Stimulated activated CD4-positive, alpha-beta T cell treated with anti-CD3 and anti-CD28 coated beads, Interleukin-2, amount 100 ng/mL, for 48 hours (primary cell): ENCODE measurements around the gene CCL14.

ENCODE experiments used
- DNase-seq, 2 donors: peaks; one replicate each; pipeline ENCODE4 v3.0.0-alpha.2; 2020

CCL14 gene

DNA sequence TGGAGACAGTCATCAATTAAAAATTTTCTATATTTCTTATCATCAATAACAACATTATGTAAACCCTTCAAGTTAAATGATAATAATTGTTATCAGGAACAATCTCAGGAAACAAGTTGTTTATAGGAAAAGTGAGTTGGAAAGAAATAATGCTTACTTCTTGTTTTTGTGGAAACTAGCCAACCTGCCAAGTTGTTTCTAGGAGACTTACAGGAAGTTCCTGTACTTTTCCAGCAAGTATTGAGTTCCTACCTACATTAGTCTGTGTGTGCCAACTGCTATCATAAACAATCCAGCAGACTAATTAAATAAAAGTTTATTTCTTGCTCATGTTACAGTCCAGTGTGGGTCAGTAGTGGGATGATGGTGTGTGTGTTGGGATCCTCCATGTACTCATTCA, 1.6 kb upstream of the CCL14 start:
- DNase-seq, result no peak

DNA sequence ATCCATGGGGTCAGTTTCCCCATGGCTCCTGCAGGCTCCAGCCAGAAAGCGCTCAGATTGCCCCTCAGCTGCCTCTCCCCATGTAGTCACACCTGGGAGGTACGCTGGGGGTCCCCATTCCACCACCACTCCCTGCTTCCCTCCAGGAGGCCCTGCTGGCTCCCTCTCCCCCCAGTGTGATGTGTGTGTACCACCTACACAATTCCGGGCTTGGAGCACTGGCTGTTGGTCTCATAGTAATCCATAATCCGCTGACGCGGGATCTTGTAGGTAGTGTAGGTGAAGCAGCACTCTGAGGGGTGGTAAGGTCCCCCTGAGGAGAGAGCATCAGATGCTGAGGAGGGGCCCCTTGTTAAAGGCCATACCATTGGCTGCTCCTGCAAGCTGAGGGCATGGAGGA, 2.4 kb downstream of the CCL14 start:
- DNase-seq, result no peak

DNA sequence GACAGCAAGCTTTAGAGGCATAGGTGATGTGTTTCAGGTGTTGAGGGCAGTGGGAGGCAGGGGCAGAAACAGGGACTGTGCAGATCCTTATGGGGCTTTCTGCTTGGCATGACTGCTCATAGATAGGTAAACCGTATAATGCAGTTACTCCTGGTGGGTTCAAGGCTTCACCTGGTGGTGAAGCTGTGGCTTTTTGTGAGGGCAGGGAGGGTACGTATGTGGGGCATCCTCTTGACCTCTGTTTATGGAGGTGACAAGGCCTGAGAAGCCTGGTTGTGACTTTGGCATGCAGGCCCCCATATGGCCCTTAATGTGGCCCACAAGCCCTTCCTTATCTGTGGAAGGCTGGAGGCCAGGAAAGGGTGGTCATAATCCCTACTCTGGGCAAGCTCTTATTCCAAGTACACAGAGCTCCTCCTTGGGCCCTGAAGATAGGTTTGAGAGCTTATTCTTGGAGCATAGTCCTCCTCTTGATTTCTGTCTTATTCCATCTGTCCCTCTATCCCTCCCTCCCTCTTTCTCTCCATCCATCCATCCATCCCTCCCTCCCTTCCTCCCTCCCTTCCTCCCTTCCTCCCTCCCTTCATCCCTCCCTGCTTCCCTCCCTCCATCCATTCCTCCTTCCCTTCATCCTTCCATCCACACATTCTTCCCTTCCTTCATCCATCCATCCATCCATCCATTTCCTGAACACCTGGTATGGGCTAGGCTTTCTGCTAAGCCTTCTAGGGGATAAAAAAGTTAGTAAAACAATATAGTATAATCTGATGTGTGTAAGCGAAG, 3.9 kb downstream of the CCL14 start:
- no peak for DNase-seq

GRCh38 chr17:35981908-35982330, 4.6 kb downstream of the CCL14 start:
- DNase-seq, result no peak

- DNase-seq, result no peak
Measured at GRCh38 chr17:35981246-35981645, 5.3 kb downstream of the CCL14 start, which contains the start of gene CCL16. Gene CCL16, minus strand, starts transcription at chr17:35981497. Its CDS starts 77 bp downstream, at chr17:35981420.

GRCh38 chr17:35978346-35978745, 8.2 kb downstream of the CCL14 start:
- DNase-seq, result no peak

DNA sequence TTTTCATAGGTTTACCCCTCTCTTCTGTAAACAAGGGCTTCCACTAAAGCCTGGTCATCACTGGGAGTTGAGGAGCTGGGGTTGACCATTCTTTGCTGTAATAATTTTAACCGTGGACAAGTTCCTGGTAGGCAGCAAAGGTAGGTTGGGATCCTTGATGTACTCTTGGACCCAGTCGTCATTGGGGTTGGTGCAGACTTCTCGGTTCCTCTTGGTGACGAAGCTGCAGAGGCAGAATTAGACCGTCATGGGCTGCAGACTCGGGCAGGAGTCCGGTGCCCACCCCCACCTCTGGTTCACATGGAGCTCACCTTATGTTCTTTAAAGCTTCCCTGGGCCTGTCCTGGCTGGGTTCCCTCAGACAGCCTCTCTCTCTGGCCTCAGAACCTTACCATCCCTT, 9.0 kb downstream of the CCL14 start:
- DNase-seq, result no peak

GRCh38 chr17:35973333-35974260, 12.9 kb downstream of the CCL14 start:
- no peak for DNase-seq

- no peak for DNase-seq
Measured at GRCh38 chr17:35972945-35973332, 13.6 kb downstream of the CCL14 start.

DNA sequence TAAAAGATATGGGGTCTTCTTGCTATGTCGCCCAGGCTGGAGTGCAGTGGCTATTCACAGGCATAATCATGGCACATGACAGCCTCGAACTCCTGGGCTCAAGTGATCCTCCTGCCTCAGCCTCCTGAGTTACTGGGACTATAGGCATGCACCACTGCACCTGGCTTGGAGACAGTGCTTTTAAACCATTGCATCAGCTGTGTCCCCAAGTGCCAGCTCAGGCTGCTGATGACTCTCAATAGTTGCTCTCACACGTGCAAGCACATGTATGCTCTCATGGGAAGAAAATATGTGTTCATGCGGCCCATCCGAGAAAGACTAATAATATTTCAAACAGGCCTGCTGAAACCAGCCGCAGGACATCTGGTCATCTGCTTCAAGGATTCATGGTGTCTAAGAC, 14.0 kb downstream of the CCL14 start:
- DNase-seq, result no peak

DNA sequence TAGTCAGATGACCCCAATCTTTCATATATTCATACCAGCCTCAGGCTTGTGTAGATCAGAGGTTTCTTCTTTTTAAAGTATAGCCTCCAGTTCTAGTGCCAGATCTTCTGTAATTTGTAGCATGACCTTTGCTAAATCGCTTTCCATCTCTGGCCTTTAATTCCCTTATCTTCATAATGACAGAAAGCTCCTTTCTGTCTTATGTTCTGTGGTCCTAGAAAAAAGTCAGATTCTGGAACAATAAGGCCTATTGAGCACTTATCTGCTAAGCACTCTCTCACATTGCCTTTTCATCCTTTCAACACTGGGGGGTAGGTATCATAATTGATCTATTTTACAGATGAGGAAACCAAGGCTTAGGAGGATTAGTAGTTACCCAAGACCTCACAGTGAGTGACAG, 14.5 kb downstream of the CCL14 start:
- no peak for DNase-seq

DNA sequence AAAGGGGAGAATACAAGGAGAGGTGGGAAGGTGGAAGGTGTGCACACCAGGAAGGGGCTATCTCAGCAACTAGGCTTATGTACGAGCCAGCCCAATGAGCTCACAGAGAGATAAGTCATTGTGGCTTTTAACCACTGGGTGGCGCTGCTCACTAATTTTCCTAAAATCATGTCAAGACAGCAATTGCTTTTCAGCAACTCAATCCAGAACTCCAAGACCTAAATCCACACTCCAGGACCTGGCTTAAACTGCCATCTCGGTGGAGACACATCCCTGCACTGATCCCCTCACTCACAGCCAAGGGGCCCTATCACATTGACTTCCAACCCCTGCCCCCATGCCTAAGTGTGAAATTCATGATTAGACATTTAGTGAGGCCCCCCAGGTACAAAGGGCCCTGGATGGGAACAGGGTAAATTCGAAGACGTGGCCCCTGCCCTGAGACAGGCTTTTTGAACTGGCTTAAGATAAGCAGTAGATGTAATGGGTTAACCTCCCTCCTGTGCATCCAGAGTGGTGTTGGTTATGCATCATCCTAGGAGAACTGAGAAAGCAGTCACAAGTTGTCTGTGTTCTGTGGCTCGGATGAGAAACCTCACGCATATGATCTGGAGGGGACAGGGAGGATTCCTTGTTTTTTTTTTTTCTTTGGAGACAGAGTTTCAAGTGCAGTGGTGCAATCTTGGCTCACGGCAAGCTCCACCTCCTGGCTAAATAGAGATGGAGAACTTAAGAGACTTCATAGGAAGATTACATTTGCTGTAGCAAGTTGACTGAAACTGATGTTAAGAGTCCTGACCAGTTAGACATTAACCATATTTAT, 16.8 kb downstream of the CCL14 start:
- peak; percentile 72 to 77 for DNase-seq

- DNase-seq, result no peak
Measured at GRCh38 chr17:35968520-35969054, 17.9 kb downstream of the CCL14 start.

- no peak for DNase-seq
Measured at GRCh38 chr17:35965272-35965671, 21.3 kb downstream of the CCL14 start.

DNA sequence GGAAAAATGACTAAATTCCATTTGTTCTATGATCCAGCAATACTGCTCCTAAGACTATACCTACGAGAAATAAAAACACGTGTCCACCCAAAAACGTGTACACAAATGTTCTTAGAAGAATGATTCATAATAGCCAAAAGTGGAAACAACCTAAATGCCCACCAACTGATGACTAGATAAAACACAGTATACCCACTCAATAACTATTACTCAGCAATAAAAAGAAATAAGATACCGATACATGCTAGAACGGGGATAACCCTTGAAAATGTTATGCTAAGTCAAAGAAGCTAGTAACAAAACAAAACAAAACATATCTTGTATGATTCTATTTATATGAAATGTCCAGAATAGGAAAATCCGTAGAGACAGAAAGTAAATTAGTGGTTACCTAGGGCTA, 22.9 kb downstream of the CCL14 start:
- DNase-seq, result no peak

DNA sequence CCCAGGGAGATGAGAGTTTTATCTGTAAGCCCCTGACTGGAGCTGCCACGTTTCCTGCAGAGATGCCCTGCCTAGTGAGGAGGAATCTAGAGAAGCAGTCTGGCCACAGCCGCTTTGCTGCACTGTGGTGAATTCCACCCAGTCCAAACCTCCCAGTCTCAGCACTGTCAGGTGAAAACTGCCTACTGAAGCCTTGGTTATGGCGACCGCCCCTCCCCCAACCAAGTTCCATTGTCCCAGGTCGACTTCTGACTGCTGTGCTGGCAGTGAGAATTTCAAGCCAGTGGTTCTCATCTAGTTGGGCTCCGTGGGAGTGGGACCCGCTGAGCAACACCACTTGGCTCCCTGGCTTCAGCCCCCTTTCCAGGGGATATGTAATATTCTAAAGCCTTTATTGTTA, 32.8 kb downstream of the CCL14 start:
- DNase-seq, result no peak

GRCh38 chr17:35949401-35949800, 37.1 kb downstream of the CCL14 start:
- DNase-seq, result no peak

GRCh38 chr17:35948092-35948491, 38.4 kb downstream of the CCL14 start:
- no peak for DNase-seq

DNA sequence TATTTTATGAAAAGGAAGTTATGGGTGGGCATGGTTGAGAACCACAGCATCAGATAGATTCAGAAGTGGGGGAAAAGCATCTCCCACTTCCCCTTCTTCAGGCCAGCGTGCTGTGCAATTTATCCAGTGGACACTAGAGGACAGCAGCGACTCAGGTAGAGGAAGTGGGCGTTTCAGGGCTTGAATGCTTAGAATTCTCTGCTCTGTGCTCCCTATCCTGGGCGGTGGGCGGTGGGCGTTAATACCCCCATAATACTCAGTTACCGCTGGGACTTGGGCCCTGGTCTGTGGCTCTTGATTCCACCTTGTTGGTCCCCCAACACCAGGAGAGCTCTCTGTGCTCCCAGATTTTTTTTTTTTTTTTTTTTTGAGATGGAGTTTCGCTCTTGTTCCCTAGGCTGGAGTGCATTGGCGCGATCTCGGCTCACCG, 39.4 kb downstream of the CCL14 start:
- DNase-seq, result peak; percentile 38

- DNase-seq, result no peak
Measured at GRCh38 chr17:35944151-35944550, 42.4 kb downstream of the CCL14 start.

DNA sequence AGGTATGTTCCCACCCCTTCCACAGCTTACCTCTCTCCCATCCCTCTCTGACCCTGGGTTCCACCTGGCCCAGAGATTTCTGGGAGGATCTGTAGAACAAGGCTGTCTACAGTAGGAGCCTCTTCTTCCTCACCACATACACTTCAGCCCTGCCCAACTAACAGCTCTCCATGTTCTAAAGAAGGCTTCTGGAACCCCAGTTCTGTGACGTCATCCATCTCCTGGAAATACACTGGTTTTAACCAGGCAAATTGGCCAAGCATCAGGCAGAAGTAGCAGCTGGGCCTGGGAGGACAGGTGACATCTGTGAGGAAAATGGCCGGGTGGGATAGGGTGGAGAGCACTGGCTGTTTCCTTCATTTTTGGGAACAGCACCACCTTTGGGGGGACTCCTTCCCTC, 43.0 kb downstream of the CCL14 start, which contains the start of gene LYZL6:
Gene LYZL6 (minus strand): TSS at position 177 of the 400 bp plus-strand sequence. CDS start 4,357 bp downstream, outside the sequence.
- DNase-seq, result no peak

GRCh38 chr17:35942588-35943186, 43.8 kb downstream of the CCL14 start:
- DNase-seq, result no peak
